ENCODE measurements around the gene GABRD. TPM values are rescaled to one million over a fixed set of nuclear protein-coding genes. Genes with fewer than 3 reads are reported as not detected.

Gene GABRD
- total and polyA plus RNA-seq, 2 of the 13 experiments (the other 11 are each of a cell fraction or from before 2014, with no cell fraction given): not detected

DNA sequence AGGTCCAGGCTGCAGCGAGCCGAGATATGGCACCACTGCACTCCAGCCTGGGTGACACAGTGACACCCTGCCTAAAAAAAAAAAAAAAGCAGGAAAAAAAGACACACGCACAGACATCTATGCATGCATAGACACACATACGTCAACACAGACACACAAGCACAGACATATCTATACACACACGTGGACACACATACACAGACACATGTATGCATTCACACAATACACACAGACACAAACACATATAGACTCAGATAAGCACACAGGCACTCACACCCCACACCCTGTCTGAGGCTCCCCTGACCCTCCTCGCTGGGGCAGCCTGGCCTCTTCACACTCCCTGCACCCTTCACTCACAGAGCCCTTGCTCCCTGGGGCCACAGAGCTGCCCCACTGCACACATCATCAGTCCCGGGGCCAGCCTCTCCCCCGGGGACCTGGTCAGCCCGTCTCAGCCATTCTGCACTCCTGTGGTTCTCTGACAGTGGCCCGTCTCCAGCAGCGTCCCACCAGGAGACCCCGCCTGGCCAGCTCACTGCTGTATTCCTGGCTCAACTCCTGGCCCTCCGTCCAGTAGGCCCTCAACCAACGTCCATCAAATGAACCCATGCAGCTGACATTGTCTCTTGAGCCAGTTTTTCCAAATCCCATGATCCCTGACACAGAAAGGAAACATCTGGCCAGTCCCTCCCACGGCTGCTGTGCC lies 26.5 kb downstream of the GABRD start (continued):
- TF ChIP-seq, protein P1, sequence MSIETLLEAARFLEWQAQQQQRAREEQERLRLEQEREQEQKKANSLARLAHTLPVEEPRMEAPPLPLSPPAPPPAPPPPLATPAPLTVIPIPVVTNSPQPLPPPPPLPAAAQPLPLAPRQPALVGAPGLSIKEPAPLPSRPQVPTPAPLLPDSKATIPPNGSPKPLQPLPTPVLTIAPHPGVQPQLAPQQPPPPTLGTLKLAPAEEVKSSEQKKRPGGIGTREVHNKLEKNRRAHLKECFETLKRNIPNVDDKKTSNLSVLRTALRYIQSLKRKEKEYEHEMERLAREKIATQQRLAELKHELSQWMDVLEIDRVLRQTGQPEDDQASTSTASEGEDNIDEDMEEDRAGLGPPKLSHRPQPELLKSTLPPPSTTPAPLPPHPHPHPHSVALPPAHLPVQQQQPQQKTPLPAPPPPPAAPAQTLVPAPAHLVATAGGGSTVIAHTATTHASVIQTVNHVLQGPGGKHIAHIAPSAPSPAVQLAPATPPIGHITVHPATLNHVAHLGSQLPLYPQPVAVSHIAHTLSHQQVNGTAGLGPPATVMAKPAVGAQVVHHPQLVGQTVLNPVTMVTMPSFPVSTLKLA (IDR thresholded peaks at IDR 0.05): peak; percentile 96
- TF ChIP-seq MXD4 (CRISPR knock-in tag; IDR thresholded peaks at IDR 0.05) (no peak), ARNTL (CRISPR knock-in tag; IDR thresholded peaks at IDR 0.05) (0 out of 2 replicates have a peak, but pooled peaks have one; percentile 34), ZNF343 (CRISPR knock-in tag; IDR thresholded peaks at IDR 0.05) (0 out of 2 replicates have a peak, but pooled peaks have one; percentile 12), FOXJ3 (CRISPR knock-in tag; IDR thresholded peaks at IDR 0.05; ENCODE audit: borderline replicate concordance) (no peak)
- TF ChIP-seq, protein P2, sequence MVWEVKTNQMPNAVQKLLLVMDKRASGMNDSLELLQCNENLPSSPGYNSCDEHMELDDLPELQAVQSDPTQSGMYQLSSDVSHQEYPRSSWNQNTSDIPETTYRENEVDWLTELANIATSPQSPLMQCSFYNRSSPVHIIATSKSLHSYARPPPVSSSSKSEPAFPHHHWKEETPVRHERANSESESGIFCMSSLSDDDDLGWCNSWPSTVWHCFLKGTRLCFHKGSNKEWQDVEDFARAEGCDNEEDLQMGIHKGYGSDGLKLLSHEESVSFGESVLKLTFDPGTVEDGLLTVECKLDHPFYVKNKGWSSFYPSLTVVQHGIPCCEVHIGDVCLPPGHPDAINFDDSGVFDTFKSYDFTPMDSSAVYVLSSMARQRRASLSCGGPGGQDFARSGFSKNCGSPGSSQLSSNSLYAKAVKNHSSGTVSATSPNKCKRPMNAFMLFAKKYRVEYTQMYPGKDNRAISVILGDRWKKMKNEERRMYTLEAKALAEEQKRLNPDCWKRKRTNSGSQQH (CRISPR knock-in tag; IDR thresholded peaks at IDR 0.05; ENCODE audit: low read depth): no peak

DNA sequence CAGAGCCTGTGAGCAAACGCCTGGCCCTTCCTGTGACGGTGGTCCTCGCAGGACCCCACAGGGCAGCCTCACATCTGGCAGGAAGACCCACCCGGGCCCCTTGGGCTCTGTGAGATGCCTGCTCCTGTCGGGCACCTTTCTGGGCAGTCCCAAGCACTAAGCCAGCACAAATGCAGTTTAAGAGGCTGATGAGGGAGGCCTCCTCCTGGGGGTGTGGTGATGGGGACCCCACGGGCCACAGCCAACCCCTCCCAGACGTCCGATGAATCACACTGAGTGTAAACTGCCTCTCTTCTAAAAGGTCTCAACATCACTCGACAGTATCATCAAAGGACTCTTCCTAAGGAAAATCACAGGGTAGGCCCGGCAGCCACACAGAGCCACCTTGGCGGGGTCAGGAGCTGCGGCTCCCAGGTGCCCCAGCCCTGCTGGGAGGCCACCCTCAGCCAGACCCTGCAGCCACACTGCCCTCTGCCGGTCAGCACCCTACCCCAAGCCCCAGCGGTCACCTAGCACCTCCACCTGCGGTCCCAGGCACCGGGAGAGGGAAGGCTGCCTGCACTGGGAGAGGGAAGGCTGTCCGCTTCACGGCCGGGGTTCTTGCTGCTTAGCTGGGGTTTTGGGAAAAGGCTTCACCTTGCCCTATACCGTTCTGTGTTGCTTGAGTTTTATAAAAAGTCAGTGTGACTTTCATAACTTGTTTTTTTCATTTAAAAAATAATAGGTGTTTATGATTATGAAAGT lies 27.2 kb downstream of the GABRD start:
- WGBS (ENCODE audit: low lambda C conversion rate): 33% methylated on average over 13 of the region's 20 CpGs
- no peak for TF ChIP-seq SP1 (IDR thresholded peaks at IDR 0.05)
- TF ChIP-seq SP1 (CRISPR knock-in tag; IDR thresholded peaks at IDR 0.05): peak; percentile 40; the same call in 1 of the 2 replicates
- TF ChIP-seq, protein P3, sequence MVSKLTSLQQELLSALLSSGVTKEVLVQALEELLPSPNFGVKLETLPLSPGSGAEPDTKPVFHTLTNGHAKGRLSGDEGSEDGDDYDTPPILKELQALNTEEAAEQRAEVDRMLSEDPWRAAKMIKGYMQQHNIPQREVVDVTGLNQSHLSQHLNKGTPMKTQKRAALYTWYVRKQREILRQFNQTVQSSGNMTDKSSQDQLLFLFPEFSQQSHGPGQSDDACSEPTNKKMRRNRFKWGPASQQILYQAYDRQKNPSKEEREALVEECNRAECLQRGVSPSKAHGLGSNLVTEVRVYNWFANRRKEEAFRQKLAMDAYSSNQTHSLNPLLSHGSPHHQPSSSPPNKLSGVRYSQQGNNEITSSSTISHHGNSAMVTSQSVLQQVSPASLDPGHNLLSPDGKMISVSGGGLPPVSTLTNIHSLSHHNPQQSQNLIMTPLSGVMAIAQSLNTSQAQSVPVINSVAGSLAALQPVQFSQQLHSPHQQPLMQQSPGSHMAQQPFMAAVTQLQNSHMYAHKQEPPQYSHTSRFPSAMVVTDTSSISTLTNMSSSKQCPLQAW (CRISPR knock-in tag; IDR thresholded peaks at IDR 0.05): 0 out of 2 replicates have a peak, but pooled peaks have one; percentile 17
- TF ChIP-seq ZNF777 (CRISPR knock-in tag; IDR thresholded peaks at IDR 0.05): 0 out of 2 replicates have a peak, but pooled peaks have one; percentile 35
- peak; percentile 24; the same call in 1 of the 2 replicates for TF ChIP-seq RARA (CRISPR knock-in tag; IDR thresholded peaks at IDR 0.05)
- TF ChIP-seq ZBTB7B (CRISPR knock-in tag; IDR thresholded peaks at IDR 0.05): peak; percentile 63; the same call in 1 of the 2 replicates
- TF ChIP-seq CBX1 (IDR thresholded peaks at IDR 0.05; ENCODE audit: low read depth): no peak
- TF ChIP-seq, protein P4, sequence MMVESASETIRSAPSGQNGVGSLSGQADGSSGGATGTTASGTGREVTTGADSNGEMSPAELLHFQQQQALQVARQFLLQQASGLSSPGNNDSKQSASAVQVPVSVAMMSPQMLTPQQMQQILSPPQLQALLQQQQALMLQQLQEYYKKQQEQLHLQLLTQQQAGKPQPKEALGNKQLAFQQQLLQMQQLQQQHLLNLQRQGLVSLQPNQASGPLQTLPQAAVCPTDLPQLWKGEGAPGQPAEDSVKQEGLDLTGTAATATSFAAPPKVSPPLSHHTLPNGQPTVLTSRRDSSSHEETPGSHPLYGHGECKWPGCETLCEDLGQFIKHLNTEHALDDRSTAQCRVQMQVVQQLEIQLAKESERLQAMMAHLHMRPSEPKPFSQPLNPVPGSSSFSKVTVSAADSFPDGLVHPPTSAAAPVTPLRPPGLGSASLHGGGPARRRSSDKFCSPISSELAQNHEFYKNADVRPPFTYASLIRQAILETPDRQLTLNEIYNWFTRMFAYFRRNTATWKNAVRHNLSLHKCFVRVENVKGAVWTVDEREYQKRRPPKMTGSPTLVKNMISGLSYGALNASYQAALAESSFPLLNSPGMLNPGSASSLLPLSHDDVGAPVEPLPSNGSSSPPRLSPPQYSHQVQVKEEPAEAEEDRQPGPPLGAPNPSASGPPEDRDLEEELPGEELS (CRISPR knock-in tag; IDR thresholded peaks at IDR 0.05): peak; percentile 32; the same call in 1 of the 2 replicates

More for the DNA sequence above, 27.2 kb downstream of the GABRD start:
- H3K4me3 ChIP-seq (replicated peaks in 1 of 3; ENCODE audit: insufficient read depth in 1 of 3, low read depth in 2 of 3, low read length in 3 of 3): peak overlapping the region; percentile 47 to 80 (median 57)
- intact Hi-C loops (cut with micrococcal nuclease; ENCODE audit: unreplicated experiment) (loop anchor here (2.0 to 5.0 kb wide), 2 partner anchors 84 to 112 kb away; no protein-coding TSS in a partner anchor), in situ Hi-C loops (cut with HindIII; ENCODE audit: extremely low pct_ligation_motif_present, low pct_unique_long_range_greater_than_20kb) (loop anchor here (5.0 kb wide), 1 partner anchor 84 kb away; no protein-coding TSS in a partner anchor)
- H3K36me3 ChIP-seq (replicated peaks in 1 of 2; ENCODE audit: control insufficient read depth in 1 of 2, insufficient read depth in 2 of 2, low read length in 2 of 2): no peaks in the 10 kb centered on the region
- DNase-seq (ENCODE audit: low spot score) (peak; percentile 72), ATAC-seq (peak; percentile 67), FAIRE-seq (peak; percentile 63)
- H4K20me1 ChIP-seq (ENCODE audit: insufficient read depth, low read length): no peaks in the 10 kb centered on the region
- peaks cover 67% of the 10 kb centered on the region for H3K4me1 ChIP-seq (ENCODE audit: insufficient read depth, low read length)
- no peak overlapping the region for H2AFZ ChIP-seq (ENCODE audit: low read length)
- ChIA-PET POLR2A (interaction anchor here (1.2 to 1.9 kb wide), 3 partner anchors 102 to 137 kb away, joined by 4 to 11 read pairs (median 7); no protein-coding TSS in a partner anchor), CTCF (ENCODE audit: low intra/inter-chr PET ratio, low total read pairs) (interaction anchor here (0.7 to 4.0 kb wide), 3 partner anchors 86 to 138 kb away, joined by 3 to 30 read pairs (median 7); no protein-coding TSS in a partner anchor)
- H3K9me3 ChIP-seq (ENCODE audit: low read length): no peaks in the 10 kb centered on the region
- peak overlapping the region; percentile 76 for H3K27ac ChIP-seq (ENCODE audit: extremely low read length, insufficient read depth, low read length)
- H3K4me2 ChIP-seq (ENCODE audit: low read depth, low read length): peak overlapping the region; percentile 98
- no TSS peak for BruUV-seq (replicated peaks)
- no peaks in the 10 kb centered on the region for H3K79me2 ChIP-seq (ENCODE audit: insufficient read depth, low read length)
- peak overlapping the region; percentile 67; the same call in 1 of the 2 replicates for H3K9ac ChIP-seq (ENCODE audit: insufficient read depth, low read depth, low read length)
- H3K27me3 ChIP-seq (ENCODE audit: control insufficient read depth in 1 of 2, insufficient read depth in 2 of 2, low read length in 2 of 2): peaks cover 2 to 20% of the 10 kb centered on the region in 2 experiments; a peak in 2 of 5 replicates

Data from HepG2 (cell line).